ENCODE measurements around the gene EPS8.

- TF ChIP-seq CTCF (IDR thresholded peaks at IDR 0.05; ENCODE audit: low read length) (no peak), EZH2 (optimal IDR thresholded peaks at IDR 0.05; ENCODE audit: low read depth, low read length) (no peak), EZH2phosphoT487 (IDR thresholded peaks at IDR 0.05; ENCODE audit: low read length) (no peak)
These were observed 89.3 kb downstream of the EPS8 start for GRCh38 chr12:15699886-15700285.

Measured in MM.1S (cell line).